ENCODE results near the gene NR6A1.
A peak's percentile ranks its signal among the peaks of the same experiment; 100 is the strongest.

Gene NR6A1

DNA sequence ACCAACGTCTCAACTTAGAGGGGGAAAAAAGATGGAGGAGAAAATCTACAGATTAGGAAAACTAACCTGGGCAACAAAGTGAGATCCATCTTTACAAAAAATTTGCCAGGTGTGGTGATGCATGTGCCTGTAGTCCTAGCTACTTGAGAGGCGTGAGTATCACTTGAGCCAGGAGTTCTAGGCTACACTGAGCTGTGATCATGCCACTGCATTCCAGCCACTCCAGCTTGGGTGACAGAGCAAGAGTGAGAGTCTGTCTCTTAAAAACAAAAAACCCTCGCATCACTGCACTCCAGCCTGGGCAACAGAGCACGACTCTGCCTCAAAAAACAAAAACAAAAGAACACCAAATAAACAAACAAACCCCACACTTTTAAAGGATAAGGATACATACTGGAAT, 165.9 kb downstream of the NR6A1 start:
- Histone ChIP-seq H3K27me3 (ENCODE audit: control insufficient read depth, insufficient read depth, low read length) (no peaks in the 10 kb centered on the region), H3K4me1 (ENCODE audit: control insufficient read depth, insufficient read depth, low read length) (no peaks in the 10 kb centered on the region)

DNA sequence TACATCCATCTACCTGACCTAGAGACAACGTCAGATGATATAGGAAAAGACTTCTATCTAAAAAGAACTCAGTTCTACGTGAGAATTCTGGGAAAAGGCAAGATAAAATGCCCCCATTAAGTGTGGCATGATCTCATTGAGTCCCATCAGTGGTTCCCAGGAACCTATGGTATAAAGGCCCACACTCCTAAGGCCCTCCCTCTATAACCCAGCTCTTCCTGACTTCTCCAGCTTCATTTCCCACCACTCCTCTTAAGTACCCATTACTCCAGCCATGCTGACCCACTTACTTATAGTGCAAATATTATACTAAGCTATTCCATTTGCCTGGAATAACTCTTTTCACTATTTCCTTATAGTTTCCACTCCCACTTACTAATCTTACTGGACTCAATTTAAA, 168.5 kb downstream of the NR6A1 start:
- no peaks in the 10 kb centered on the region for H3K4me1 ChIP-seq (ENCODE audit: control insufficient read depth, insufficient read depth, low read length)
- H3K36me3 ChIP-seq (ENCODE audit: control insufficient read depth, insufficient read depth, low read length) = no peaks in the 10 kb centered on the region
- H3K9me3 ChIP-seq (ENCODE audit: control insufficient read depth, insufficient read depth, low read length) = no peaks in the 10 kb centered on the region
- no peak overlapping the region for H3K9ac ChIP-seq (ENCODE audit: low read depth, low read length)
- H3K4me3 ChIP-seq (ENCODE audit: low read depth, low read length) = no peak overlapping the region
- H3K27me3 ChIP-seq (ENCODE audit: control insufficient read depth, insufficient read depth, low read length) = no peaks in the 10 kb centered on the region

More for the DNA sequence above, 165.9 kb downstream of the NR6A1 start:
- Histone ChIP-seq H3K9ac (ENCODE audit: low read depth, low read length) (no peak overlapping the region), H3K36me3 (ENCODE audit: control insufficient read depth, insufficient read depth, low read length) (no peaks in the 10 kb centered on the region), H3K4me3 (ENCODE audit: low read depth, low read length) (no peak overlapping the region), H3K9me3 (ENCODE audit: control insufficient read depth, insufficient read depth, low read length) (no peaks in the 10 kb centered on the region)

DNA sequence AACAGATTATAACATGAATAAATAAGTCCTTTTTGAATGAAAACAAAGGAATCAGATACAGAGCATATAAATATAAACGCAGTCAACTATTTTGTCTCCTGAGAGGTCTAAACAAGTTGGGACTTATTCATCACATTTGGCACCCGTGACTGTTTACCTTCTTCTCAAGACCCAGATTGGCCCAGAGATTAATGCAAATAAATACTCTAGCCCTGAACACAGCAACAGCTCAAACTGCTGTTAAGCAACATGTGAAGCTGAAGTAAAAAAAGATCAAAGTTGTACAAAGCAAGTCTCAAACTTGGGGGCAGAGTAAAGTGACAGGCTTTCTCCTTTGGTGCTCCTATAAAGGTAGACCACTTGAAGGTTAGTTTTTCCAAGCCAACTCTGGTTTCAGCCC, 168.9 kb downstream of the NR6A1 start:
- Histone ChIP-seq H3K4me3 (ENCODE audit: low read depth, low read length) (no peak overlapping the region), H3K27me3 (ENCODE audit: control insufficient read depth, insufficient read depth, low read length) (no peaks in the 10 kb centered on the region), H3K9me3 (ENCODE audit: control insufficient read depth, insufficient read depth, low read length) (no peaks in the 10 kb centered on the region), H3K36me3 (ENCODE audit: control insufficient read depth, insufficient read depth, low read length) (no peaks in the 10 kb centered on the region), H3K4me1 (ENCODE audit: control insufficient read depth, insufficient read depth, low read length) (no peaks in the 10 kb centered on the region), H3K9ac (ENCODE audit: low read depth, low read length) (no peak overlapping the region)

DNA sequence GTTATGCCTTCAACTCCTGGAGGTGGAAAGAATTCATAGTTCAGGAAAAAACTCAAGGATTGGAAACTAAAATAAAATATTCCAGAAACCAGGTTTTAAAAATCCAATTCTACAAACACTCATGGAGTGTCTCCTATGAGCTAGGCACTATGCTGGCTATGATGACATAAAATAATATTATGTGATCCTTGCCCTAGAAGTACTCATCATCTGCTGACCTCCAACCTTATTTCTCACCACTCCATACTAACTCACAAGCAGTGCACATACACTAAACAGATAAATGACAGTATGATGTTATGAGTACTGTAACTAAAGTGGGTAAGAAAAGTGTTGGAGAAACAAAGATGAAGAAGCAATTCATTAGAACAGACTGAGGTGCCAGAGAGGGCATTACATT, 170.7 kb downstream of the NR6A1 start:
- peaks cover 15% of the 10 kb centered on the region for H3K4me1 ChIP-seq (ENCODE audit: control insufficient read depth, insufficient read depth, low read length)
- no peaks in the 10 kb centered on the region for H3K36me3 ChIP-seq (ENCODE audit: control insufficient read depth, insufficient read depth, low read length)
- no peaks in the 10 kb centered on the region for H3K27me3 ChIP-seq (ENCODE audit: control insufficient read depth, insufficient read depth, low read length)
- no peak overlapping the region for H3K9ac ChIP-seq (ENCODE audit: low read depth, low read length)
- no peaks in the 10 kb centered on the region for H3K9me3 ChIP-seq (ENCODE audit: control insufficient read depth, insufficient read depth, low read length)
- no peak overlapping the region for H3K4me3 ChIP-seq (ENCODE audit: low read depth, low read length)

DNA sequence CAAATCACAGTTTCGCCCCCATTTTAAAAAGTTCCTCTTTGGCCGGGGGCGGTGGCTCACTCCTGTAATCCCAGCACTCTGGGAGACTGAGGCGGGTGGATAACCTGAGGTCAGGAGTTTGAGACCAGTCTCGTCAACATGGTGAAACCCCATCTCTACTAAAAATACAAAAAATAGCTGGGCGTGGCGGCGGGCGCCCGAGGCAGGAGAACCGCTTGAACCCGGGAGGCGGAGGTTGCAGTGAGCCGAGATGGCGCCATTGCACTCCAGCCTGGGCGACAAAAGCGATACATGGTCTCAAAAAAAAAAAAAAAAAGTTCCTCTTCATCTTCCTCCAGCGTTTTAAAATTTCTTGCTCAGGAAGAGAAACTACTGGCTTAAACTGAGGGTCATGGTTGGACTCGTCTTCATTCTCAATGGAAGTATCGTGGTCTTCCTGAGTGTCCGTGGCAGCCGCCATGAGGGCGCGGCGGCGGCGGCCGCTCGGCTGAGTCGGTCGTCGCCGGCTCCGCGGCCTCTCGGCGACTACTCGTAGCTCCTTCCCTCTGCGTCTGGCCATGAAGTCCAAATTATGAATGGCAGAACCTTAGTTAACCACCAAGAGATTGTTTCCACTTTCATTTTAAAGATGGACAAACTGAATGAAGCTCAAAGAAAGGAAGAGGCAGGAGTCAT, 171.9 kb downstream of the NR6A1 start:
- no peak overlapping the region for H3K9ac ChIP-seq (ENCODE audit: low read depth, low read length)
- H3K4me1 ChIP-seq (ENCODE audit: control insufficient read depth, insufficient read depth, low read length) = peaks cover 24% of the 10 kb centered on the region
- H3K9me3 ChIP-seq (ENCODE audit: control insufficient read depth, insufficient read depth, low read length) = no peaks in the 10 kb centered on the region
- no peaks in the 10 kb centered on the region for H3K27me3 ChIP-seq (ENCODE audit: control insufficient read depth, insufficient read depth, low read length)
- no peak overlapping the region for H3K4me3 ChIP-seq (ENCODE audit: low read depth, low read length)
- H3K36me3 ChIP-seq (ENCODE audit: control insufficient read depth, insufficient read depth, low read length) = no peaks in the 10 kb centered on the region

DNA sequence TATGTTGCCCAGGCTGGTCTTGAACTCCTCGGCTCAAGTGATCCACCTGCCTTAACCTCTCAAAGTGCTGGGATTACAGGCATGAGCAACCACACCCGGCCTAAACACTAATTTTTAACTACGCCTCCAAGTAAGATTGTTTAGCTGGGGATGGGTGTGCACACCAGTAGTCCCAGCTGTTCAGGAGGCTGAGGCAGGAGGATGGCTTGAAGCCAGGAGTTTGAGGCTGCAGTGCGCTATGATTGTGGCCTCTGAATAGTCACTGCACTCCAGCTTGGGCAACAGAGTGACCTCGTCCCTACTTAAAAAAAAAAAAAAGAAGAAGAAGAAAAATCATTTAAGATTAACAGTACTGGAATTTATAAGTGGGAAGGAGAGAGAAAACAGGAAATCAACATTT, 173.1 kb downstream of the NR6A1 start:
- H3K36me3 ChIP-seq (ENCODE audit: control insufficient read depth, insufficient read depth, low read length) = no peaks in the 10 kb centered on the region
- no peak overlapping the region for H3K4me3 ChIP-seq (ENCODE audit: low read depth, low read length)
- no peaks in the 10 kb centered on the region for H3K9me3 ChIP-seq (ENCODE audit: control insufficient read depth, insufficient read depth, low read length)
- H3K9ac ChIP-seq (ENCODE audit: low read depth, low read length) = no peak overlapping the region
- no peaks in the 10 kb centered on the region for H3K27me3 ChIP-seq (ENCODE audit: control insufficient read depth, insufficient read depth, low read length)
- H3K4me1 ChIP-seq (ENCODE audit: control insufficient read depth, insufficient read depth, low read length) = peaks cover 28% of the 10 kb centered on the region

DNA sequence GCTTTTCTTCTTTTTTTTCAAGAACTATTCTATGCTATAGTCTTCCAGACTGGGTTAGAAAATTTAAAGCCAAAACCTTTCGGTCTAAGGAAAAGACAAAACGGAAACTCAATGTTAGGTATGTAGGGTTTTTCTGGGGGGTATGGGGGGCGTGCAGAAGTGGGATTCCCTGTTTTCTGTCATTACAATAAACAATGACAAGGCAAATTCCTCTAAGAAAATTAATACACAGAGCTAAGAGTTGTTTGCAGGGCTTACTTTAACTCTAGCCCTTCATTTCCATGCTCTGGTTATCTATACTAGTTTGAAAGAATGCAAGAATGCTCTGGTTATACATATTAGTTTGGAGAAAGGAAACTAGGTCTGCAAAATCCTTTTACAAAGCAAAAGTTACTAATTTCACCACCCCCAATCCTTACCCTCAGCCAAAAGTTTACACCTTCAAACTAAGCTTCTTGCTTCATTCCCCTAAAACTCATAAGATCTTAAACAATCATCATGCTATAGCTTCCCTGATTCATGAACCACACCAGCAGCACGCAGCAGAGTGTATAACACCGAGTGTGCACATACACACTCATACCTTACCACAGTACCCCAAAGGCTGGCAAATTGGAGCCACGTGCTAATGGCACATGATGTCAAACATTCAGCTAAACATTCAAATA, 174.8 kb downstream of the NR6A1 start:
- H3K36me3 ChIP-seq (ENCODE audit: control insufficient read depth, insufficient read depth, low read length) = no peaks in the 10 kb centered on the region
- no peak overlapping the region for H3K4me3 ChIP-seq (ENCODE audit: low read depth, low read length)
- peaks cover 43% of the 10 kb centered on the region for H3K4me1 ChIP-seq (ENCODE audit: control insufficient read depth, insufficient read depth, low read length)
- H3K9me3 ChIP-seq (ENCODE audit: control insufficient read depth, insufficient read depth, low read length) = no peaks in the 10 kb centered on the region
- no peak overlapping the region for H3K9ac ChIP-seq (ENCODE audit: low read depth, low read length)
- no peaks in the 10 kb centered on the region for H3K27me3 ChIP-seq (ENCODE audit: control insufficient read depth, insufficient read depth, low read length)

DNA sequence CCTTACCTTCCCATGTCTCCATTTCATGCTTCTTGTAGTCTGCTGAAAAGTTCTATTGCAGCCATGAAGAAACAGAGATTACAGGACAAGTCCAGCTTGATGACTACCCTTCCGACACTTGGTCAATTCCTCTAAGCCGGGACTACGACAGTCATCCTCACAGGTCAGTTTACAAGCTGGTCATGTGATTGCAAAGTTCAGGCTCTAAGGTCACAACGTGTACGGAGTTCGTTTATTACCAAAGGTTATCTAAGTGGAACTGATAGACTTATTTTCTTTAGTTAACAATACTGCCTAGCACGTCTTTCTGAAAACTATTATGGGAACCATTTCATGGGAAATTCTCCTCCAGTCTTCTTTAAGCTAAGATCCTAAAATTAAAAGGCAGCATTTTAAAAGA, 175.4 kb downstream of the NR6A1 start:
- Histone ChIP-seq H3K36me3 (ENCODE audit: control insufficient read depth, insufficient read depth, low read length) (no peaks in the 10 kb centered on the region), H3K9ac (ENCODE audit: low read depth, low read length) (no peak overlapping the region), H3K4me3 (ENCODE audit: low read depth, low read length) (peak overlapping the region; percentile 49), H3K9me3 (ENCODE audit: control insufficient read depth, insufficient read depth, low read length) (no peaks in the 10 kb centered on the region), H3K4me1 (ENCODE audit: control insufficient read depth, insufficient read depth, low read length) (peaks cover 48% of the 10 kb centered on the region), H3K27me3 (ENCODE audit: control insufficient read depth, insufficient read depth, low read length) (no peaks in the 10 kb centered on the region)

DNA sequence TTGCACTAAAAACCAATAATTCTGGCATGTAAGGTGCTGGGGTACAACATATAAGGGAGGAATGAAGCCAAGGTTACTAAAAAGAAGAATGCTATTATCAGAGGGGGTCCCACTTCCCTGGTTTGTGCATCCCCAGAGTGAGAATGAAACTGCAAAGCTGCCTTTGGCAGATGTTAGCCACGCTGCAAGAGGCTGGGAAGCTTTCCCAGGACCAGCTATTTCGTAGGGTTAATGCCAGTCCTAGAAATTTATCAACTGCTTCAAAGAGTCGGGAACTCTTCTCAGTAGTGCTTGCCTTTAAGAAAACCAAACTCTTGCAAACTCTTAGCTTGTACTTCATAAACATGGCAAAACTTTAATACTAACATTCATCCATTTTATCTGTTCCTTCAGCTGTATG, 176.4 kb downstream of the NR6A1 start:
- H3K4me3 ChIP-seq (ENCODE audit: low read depth, low read length) = peak overlapping the region; percentile 49
- H3K36me3 ChIP-seq (ENCODE audit: control insufficient read depth, insufficient read depth, low read length) = no peaks in the 10 kb centered on the region
- peaks cover 57% of the 10 kb centered on the region for H3K4me1 ChIP-seq (ENCODE audit: control insufficient read depth, insufficient read depth, low read length)
- H3K9me3 ChIP-seq (ENCODE audit: control insufficient read depth, insufficient read depth, low read length) = no peaks in the 10 kb centered on the region
- H3K9ac ChIP-seq (ENCODE audit: low read depth, low read length) = peak overlapping the region; percentile 29
- no peaks in the 10 kb centered on the region for H3K27me3 ChIP-seq (ENCODE audit: control insufficient read depth, insufficient read depth, low read length)

DNA sequence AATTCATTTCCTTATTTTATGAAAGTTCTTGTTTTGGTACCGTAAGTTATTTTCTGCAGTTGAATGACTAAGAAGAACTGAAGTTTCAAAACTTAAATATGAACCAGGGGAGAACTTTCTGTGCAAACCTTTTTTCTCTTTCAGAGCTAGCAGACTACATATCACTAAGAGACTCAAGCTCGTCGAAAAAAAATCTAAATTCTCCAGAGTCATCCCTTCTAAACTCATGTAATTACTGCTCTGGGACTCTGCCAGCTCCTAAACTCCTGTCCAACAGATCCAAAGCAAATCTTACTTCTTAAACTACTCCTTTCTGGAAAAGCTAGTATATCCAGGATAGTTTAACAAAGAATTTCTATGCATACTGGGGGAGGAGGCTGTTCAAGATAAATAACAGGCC, 176.9 kb downstream of the NR6A1 start:
- H3K4me3 ChIP-seq (ENCODE audit: low read depth, low read length) = peak overlapping the region; percentile 49
- no peaks in the 10 kb centered on the region for H3K36me3 ChIP-seq (ENCODE audit: control insufficient read depth, insufficient read depth, low read length)
- H3K4me1 ChIP-seq (ENCODE audit: control insufficient read depth, insufficient read depth, low read length) = peaks cover 57% of the 10 kb centered on the region
- H3K9me3 ChIP-seq (ENCODE audit: control insufficient read depth, insufficient read depth, low read length) = no peaks in the 10 kb centered on the region
- H3K9ac ChIP-seq (ENCODE audit: low read depth, low read length) = peak overlapping the region; percentile 29
- no peaks in the 10 kb centered on the region for H3K27me3 ChIP-seq (ENCODE audit: control insufficient read depth, insufficient read depth, low read length)

DNA sequence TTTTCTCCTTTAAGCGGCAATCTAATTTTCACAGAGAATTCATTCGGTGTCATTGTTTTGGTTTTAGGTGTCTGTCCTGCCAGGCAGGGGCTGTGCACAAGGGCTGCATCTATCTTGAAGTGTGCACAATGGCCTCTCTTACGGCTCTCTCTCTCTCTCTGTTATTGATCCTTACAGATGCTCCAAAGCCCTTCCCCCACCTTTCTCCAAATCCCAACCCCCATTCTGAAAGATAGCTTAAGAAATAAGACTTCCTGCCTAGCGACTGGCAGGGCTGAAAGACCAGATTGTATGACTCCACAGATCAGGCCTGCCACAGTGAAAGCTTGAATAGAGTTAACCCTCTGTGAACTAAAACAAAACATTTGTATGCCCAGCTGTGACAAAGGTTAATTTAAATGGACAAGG, 177.5 kb downstream of the NR6A1 start:
- peak overlapping the region; percentile 29 for H3K9ac ChIP-seq (ENCODE audit: low read depth, low read length)
- H3K36me3 ChIP-seq (ENCODE audit: control insufficient read depth, insufficient read depth, low read length) = no peaks in the 10 kb centered on the region

DNA sequence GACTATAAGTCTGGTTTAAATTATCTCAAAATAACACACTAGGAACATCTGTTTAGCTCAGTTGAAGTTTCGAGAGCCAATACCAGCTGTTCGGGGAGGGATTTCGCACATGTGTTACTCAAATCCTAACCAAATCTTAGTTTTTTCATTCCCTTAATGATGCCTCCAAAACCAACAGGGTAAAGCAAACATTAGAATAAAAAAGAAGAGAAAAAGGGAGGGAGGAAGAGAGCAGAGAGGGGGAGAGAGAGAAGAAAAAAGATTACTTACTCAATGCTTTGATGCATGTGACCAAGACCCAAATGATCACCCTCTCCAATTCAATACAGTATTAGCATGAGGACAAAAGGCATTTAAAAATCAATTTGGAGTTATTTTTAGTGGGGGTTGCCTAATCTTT, 177.9 kb downstream of the NR6A1 start:
- Histone ChIP-seq H3K9me3 (ENCODE audit: control insufficient read depth, insufficient read depth, low read length) (no peaks in the 10 kb centered on the region), H3K36me3 (ENCODE audit: control insufficient read depth, insufficient read depth, low read length) (no peaks in the 10 kb centered on the region), H3K4me1 (ENCODE audit: control insufficient read depth, insufficient read depth, low read length) (peaks cover 57% of the 10 kb centered on the region), H3K27me3 (ENCODE audit: control insufficient read depth, insufficient read depth, low read length) (no peaks in the 10 kb centered on the region), H3K9ac (ENCODE audit: low read depth, low read length) (peak overlapping the region; percentile 29), H3K4me3 (ENCODE audit: low read depth, low read length) (peak overlapping the region; percentile 49)

More for the DNA sequence above, 177.5 kb downstream of the NR6A1 start:
- Histone ChIP-seq H3K27me3 (ENCODE audit: control insufficient read depth, insufficient read depth, low read length) (no peaks in the 10 kb centered on the region), H3K9me3 (ENCODE audit: control insufficient read depth, insufficient read depth, low read length) (no peaks in the 10 kb centered on the region), H3K4me3 (ENCODE audit: low read depth, low read length) (peak overlapping the region; percentile 49), H3K4me1 (ENCODE audit: control insufficient read depth, insufficient read depth, low read length) (peaks cover 57% of the 10 kb centered on the region)

Measured in iPS-15b (cell line).